GM12891 (cell line): ENCODE measurements around the gene SLC25A38.

Source experiments
- DNase-seq: peaks from one replicate; pipeline ENCODE4 v3.0.0; 2011; ENCODE audit warnings: low spot score; ENCODE audit not compliant: insufficient read length
- FAIRE-seq: peaks from 2 replicates; lab custom pipeline; 2011; peaks lifted over from hg19 to GRCh38; lab: Jason Lieb, UNC
- PAX5 ChIP-seq: IDR thresholded peaks from 2 replicates; pipeline ENCODE4 v1.6.1; 2011; ENCODE audit warnings: low read length, moderate library complexity, mild to moderate bottlenecking; ENCODE audit not compliant: insufficient read depth, severe bottlenecking
- POLR2A ChIP-seq: IDR thresholded peaks from 2 replicates; pipeline ENCODE4 v1.6.1; 2011; ENCODE audit warnings: low read depth, low read length, control low read depth
- POLR2AphosphoS5 ChIP-seq: IDR thresholded peaks from 2 replicates; pipeline ENCODE4 v1.6.1; 2011; ENCODE audit warnings: low read depth, low read length, control low read depth
- POU2F2 ChIP-seq: IDR thresholded peaks from 2 replicates; pipeline ENCODE4 v1.6.1; 2011; ENCODE audit warnings: low read depth, mild to moderate bottlenecking, control low read depth, low read length, moderate library complexity
- SPI1 ChIP-seq: IDR thresholded peaks from 2 replicates; pipeline ENCODE4 v1.6.1; 2011; ENCODE audit warnings: low read depth, low read length, control low read depth
- TAF1 ChIP-seq: IDR thresholded peaks from 2 replicates; pipeline ENCODE4 v1.6.1; 2011; ENCODE audit warnings: low read depth, low read length, control low read depth

Gene SLC25A38

GRCh38 chr3:39435006-39435748 lies 52.0 kb downstream of the SLC25A38 start:
- FAIRE-seq, result no peak
- TF ChIP-seq SPI1 (no peak), PAX5 (no peak), TAF1 (no peak), POU2F2 (no peak), POLR2A (no peak), POLR2AphosphoS5 (no peak)
- no peak for DNase-seq

DNA sequence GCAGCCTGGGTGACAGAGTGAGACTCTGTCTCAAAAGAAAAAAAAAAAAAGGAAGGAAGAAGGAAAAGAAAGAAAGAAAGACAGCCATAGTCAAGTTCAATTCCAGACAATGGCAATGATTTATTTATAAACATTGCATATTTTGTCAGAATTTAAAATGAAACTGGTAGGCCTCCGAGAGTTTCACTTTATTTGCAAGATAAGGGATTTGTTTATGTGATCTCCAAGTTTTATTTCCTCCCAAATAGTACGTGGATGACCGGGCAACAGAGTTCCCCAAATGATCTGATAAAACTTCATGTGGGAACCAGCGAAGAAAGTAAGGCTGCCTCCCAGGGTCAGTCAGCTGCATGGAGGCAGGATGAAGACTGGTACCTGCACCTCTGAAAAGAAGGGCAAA lies 55.7 kb downstream of the SLC25A38 start:
- DNase-seq (no peak), FAIRE-seq (no peak)
- TF ChIP-seq TAF1 (no peak), SPI1 (no peak), POU2F2 (no peak), POLR2A (no peak), PAX5 (no peak), POLR2AphosphoS5 (no peak)

- TF ChIP-seq PAX5, result no peak
- FAIRE-seq, result no peak
- no peak for DNase-seq
These were observed 57.1 kb downstream of the SLC25A38 start for GRCh38 chr3:39440316-39440715.

GRCh38 chr3:39443530-39443929 lies 60.4 kb downstream of the SLC25A38 start:
- no peak for TF ChIP-seq POLR2A
- no peak for TF ChIP-seq TAF1
- no peak for TF ChIP-seq PAX5
- TF ChIP-seq POLR2AphosphoS5, result no peak
- no peak for TF ChIP-seq SPI1
- no peak for TF ChIP-seq POU2F2
- no peak for DNase-seq
- no peak for FAIRE-seq

DNA sequence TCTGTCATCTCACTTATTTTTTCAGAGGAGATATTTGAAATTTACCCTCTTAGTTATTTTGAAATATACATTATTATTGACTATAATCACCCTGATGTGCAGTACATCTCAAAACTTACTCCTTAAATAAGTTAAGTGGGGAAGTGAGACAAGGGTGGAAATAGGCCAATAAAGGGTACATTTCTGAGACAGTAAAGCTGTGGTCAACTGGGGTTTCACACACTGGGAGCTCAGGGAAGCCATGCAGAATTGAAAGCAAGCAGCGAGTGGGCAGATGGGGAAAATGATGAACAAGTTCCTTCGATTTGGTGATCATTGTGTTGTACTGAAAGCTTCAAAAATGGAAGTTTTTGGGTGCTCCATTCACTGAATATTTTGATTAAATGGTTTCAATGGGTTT lies 62.8 kb downstream of the SLC25A38 start:
- no peak for DNase-seq
- no peak for FAIRE-seq
- TF ChIP-seq POU2F2 (no peak), POLR2A (no peak), PAX5 (no peak), POLR2AphosphoS5 (no peak), SPI1 (no peak), TAF1 (no peak)

- FAIRE-seq (no peak), DNase-seq (no peak)
- TF ChIP-seq SPI1, result no peak
- TF ChIP-seq PAX5, result no peak
- no peak for TF ChIP-seq POLR2A
- no peak for TF ChIP-seq POU2F2
- TF ChIP-seq POLR2AphosphoS5, result no peak
These were observed 63.3 kb downstream of the SLC25A38 start for GRCh38 chr3:39446444-39446843.
